IPS-NIHi7 (cell line): ENCODE measurements around the gene TPSG1.
"Not testable (repeated sequence)": the region's sequence is repeated elsewhere in the genome, so short reads cannot be mapped to it uniquely, and the experiment has no call there.

Experiments
- DNase-seq: peaks from one replicate; pipeline ENCODE4 v3.0.0; 2012; ENCODE audit warnings: mixed read lengths; ENCODE audit errors: extremely low spot score

Gene TPSG1

GRCh38 chr16:1195393-1195666, 29.7 kb downstream of the TPSG1 start:
- no peak for DNase-seq

- peak; percentile 86 for DNase-seq
Observed at GRCh38 chr16:1194665-1195392, 30.2 kb downstream of the TPSG1 start.

- DNase-seq = no peak
Observed at GRCh38 chr16:1193825-1194581, 31.1 kb downstream of the TPSG1 start.

- no peak for DNase-seq
Observed at GRCh38 chr16:1193143-1193824, 31.8 kb downstream of the TPSG1 start.

- DNase-seq = no peak
Observed at GRCh38 chr16:1192384-1193073, 32.5 kb downstream of the TPSG1 start.

- not testable (repeated sequence) for DNase-seq
Observed at GRCh38 chr16:1190789-1191188, 34.3 kb downstream of the TPSG1 start.

GRCh38 chr16:1189455-1189854, 35.6 kb downstream of the TPSG1 start:
- no peak for DNase-seq

- peak; percentile 89 for DNase-seq
Observed at GRCh38 chr16:1188432-1189189, 36.5 kb downstream of the TPSG1 start.

- DNase-seq = not testable (repeated sequence)
Observed at GRCh38 chr16:1185460-1186207, 39.4 kb downstream of the TPSG1 start.

- DNase-seq = no peak
Observed at GRCh38 chr16:1184980-1185379, 40.1 kb downstream of the TPSG1 start.

GRCh38 chr16:1184156-1184868, 40.8 kb downstream of the TPSG1 start:
- no peak for DNase-seq

- no peak for DNase-seq
Observed at GRCh38 chr16:1182950-1183907, 41.8 kb downstream of the TPSG1 start.

- DNase-seq = no peak
Observed at GRCh38 chr16:1182316-1182671, 42.8 kb downstream of the TPSG1 start.

GRCh38 chr16:1181404-1182315, 43.4 kb downstream of the TPSG1 start:
- DNase-seq = no peak

GRCh38 chr16:1180549-1181403, 44.3 kb downstream of the TPSG1 start:
- no peak for DNase-seq

GRCh38 chr16:1178295-1178910, 46.7 kb downstream of the TPSG1 start:
- no peak for DNase-seq

- DNase-seq = no peak
Observed at GRCh38 chr16:1177750-1178149, 47.3 kb downstream of the TPSG1 start.
